HCT116 (cell line): Measurements from ENCODE around the gene TRIM6.

Experiments
- POLR2A ChIP-seq: IDR thresholded peaks from 2 replicates; pipeline ENCODE4 v1.7.0; 2011; ENCODE audit warnings: borderline replicate concordance; ENCODE audit not compliant: insufficient read depth, insufficient read length; ENCODE audit errors: extremely low read depth
- POLR2AphosphoS5 ChIP-seq: IDR thresholded peaks from 2 replicates; pipeline ENCODE4 v1.6.1; 2011; ENCODE audit warnings: mild to moderate bottlenecking, low read depth, low read length, moderate library complexity

DNA sequence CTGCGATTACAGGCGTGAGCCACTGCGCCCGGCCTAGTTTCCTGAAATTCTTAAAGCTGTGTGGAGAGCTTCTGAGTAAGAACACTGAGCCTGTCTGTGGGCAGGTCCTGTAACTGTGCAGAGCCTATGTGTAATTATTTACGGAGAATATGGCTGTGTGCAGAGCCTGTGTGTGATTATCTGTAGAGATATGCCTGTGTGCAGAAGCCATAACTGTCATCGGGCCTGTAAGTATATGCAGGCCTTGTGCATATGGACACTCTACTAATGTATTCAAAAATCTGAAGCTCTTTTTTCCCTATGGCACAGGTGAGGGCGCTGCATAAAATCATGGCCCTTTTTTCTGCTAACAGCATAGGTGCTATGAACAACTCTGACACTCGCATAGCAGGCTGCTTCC is 15.9 kb upstream of the TRIM6 start, which contains the start of gene OR52B6:
- TF ChIP-seq POLR2A (no peak), POLR2AphosphoS5 (no peak)
